Neural cell (in vitro differentiated cells): ENCODE data around the gene CLPX. TPM values are rescaled to one million over a fixed set of nuclear protein-coding genes. Genes with fewer than 3 reads are reported as not detected.

Experiments used
- H2AFZ ChIP-seq: fragments of 200-600, 300-800 bp; sonication (generic), shearing (Covaris generic); 2 replicates; pipeline ENCODE4 v1.6.0; 2014; ENCODE audit warnings: low read depth, mild to moderate bottlenecking, antibody characterized with exemption, low read length, moderate library complexity
- H3F3A ChIP-seq: fragments of 200-600 bp; shearing (Covaris generic); 2 replicates; pipeline ENCODE4 v1.6.1; 2016; ENCODE audit warnings: mild to moderate bottlenecking, moderate library complexity, mixed read lengths, antibody characterized with exemption, low read length; ENCODE audit not compliant: insufficient read depth, poor library complexity, severe bottlenecking
- H3K27ac ChIP-seq: fragments of 200-600, 300-800 bp; sonication (generic), shearing (Covaris generic); 2 replicates; pipeline ENCODE4 v1.5.1; 2014; ENCODE audit warnings: mild to moderate bottlenecking, low read length, moderate library complexity
- H3K27me3 ChIP-seq: fragments of 300-800, 200-600 bp; sonication (generic), shearing (Covaris generic); 2 replicates; pipeline ENCODE4 v1.6.0; 2014; ENCODE audit warnings: mild to moderate bottlenecking, low read depth, low read length, moderate library complexity; ENCODE audit not compliant: insufficient read depth
- H3K36me3 ChIP-seq: fragments of 300-800, 200-600 bp; sonication (generic), shearing (Covaris generic); 2 replicates; pipeline ENCODE4 v1.5.1; 2014; ENCODE audit warnings: mild to moderate bottlenecking, antibody characterized with exemption, low read length, moderate library complexity; ENCODE audit not compliant: insufficient read depth
- H3K4me2 ChIP-seq: fragments of 300-800, 200-600 bp; sonication (generic), shearing (Covaris generic); 2 replicates; pipeline ENCODE4 v1.6.0; 2014; ENCODE audit warnings: mild to moderate bottlenecking, low read length
- H3K4me3 ChIP-seq: fragments of 300-800, 200-600 bp; sonication (generic), shearing (Covaris generic); 2 replicates; pipeline ENCODE4 v1.5.1; 2014; ENCODE audit warnings: mild to moderate bottlenecking, low read length, moderate library complexity
- H3K79me2 ChIP-seq: fragments of 200-600 bp; shearing (Covaris generic); replicated peaks from 2 replicates; pipeline ENCODE4 v1.6.0; 2014; ENCODE audit warnings: mild to moderate bottlenecking, low read length, moderate library complexity; ENCODE audit not compliant: insufficient read depth
- H3K9ac ChIP-seq: fragments of 300-800, 200-600 bp; sonication (generic), shearing (Covaris generic); 2 replicates; pipeline ENCODE4 v1.6.1; 2016; ENCODE audit warnings: mild to moderate bottlenecking, low read length, mixed read lengths
- H3K9me2 ChIP-seq: fragments of 200-600 bp; shearing (Covaris generic); 2 replicates; pipeline ENCODE4 v1.6.1; 2016; ENCODE audit warnings: mild to moderate bottlenecking, low read length, mixed read lengths; ENCODE audit not compliant: insufficient read depth
- H3K9me3 ChIP-seq: fragments of 200-600, 300-800 bp; sonication (generic), shearing (Covaris generic); 2 replicates; pipeline ENCODE4 v1.6.1; 2016; ENCODE audit warnings: mild to moderate bottlenecking, mixed run types, low read length, moderate library complexity, mixed read lengths
- H4K20me1 ChIP-seq: fragments of 200-600 bp; shearing (Covaris generic); 2 replicates; pipeline ENCODE4 v1.6.1; 2016; ENCODE audit warnings: mild to moderate bottlenecking, mixed run types; ENCODE audit not compliant: insufficient read depth
- EP300 ChIP-seq: fragments of 450-650 bp; conservative IDR thresholded peaks from 2 replicates; pipeline ENCODE4 v1.6.1; 2014; ENCODE audit warnings: antibody characterized with exemption, mild to moderate bottlenecking, moderate library complexity; ENCODE audit not compliant: poor library complexity, severe bottlenecking
- EZH2 ChIP-seq: fragments of 200-600, 300-800 bp; shearing (Covaris generic), sonication (generic); IDR thresholded peaks from 2 replicates; pipeline ENCODE4 v1.6.1; 2014; ENCODE audit warnings: antibody characterized with exemption, low read length, borderline replicate concordance, mild to moderate bottlenecking; ENCODE audit not compliant: insufficient read depth, poor library complexity, severe bottlenecking
- MXI1 ChIP-seq: fragments of 450-650 bp; conservative IDR thresholded peaks from 2 replicates; pipeline ENCODE4 v1.6.1; 2014; ENCODE audit warnings: antibody characterized with exemption, mild to moderate bottlenecking; ENCODE audit not compliant: poor library complexity, severe bottlenecking
- POLR2AphosphoS5 ChIP-seq: IDR thresholded peaks from 2 replicates; pipeline ENCODE4 v1.6.1; 2012
- RAD21 ChIP-seq: fragments of 450-650 bp; conservative IDR thresholded peaks from 2 replicates; pipeline ENCODE4 v1.6.1; 2014; ENCODE audit warnings: antibody characterized with exemption, mild to moderate bottlenecking, moderate library complexity
- SMC3 ChIP-seq: fragments of 450-650 bp; conservative IDR thresholded peaks from 2 replicates; pipeline ENCODE4 v1.6.1; 2014; ENCODE audit warnings: antibody characterized with exemption, mild to moderate bottlenecking, moderate library complexity; ENCODE audit not compliant: poor library complexity
- TAF1 ChIP-seq: IDR thresholded peaks from 2 replicates; pipeline ENCODE4 v1.6.1; 2012; ENCODE audit warnings: low read depth
- polyA plus RNA-seq: library from polyadenylated mRNA; depleted of rRNA; stranded (reverse); fragments of >200 nt; gene quantifications from 2 replicates; pipeline ENCODE4 v1.2.3, GENCODE V29; 2014
- TF ChIP-seq, protein P1 (sequence below): IDR thresholded peaks from 2 replicates; pipeline ENCODE4 v1.6.1; 2012; ENCODE audit warnings: borderline replicate concordance
- TF ChIP-seq, protein P2 (sequence below): fragments of 450-650 bp; IDR thresholded peaks from 2 replicates; pipeline ENCODE4 v1.5.1; 2014; ENCODE audit warnings: antibody characterized with exemption, mild to moderate bottlenecking, moderate library complexity; ENCODE audit not compliant: poor library complexity, severe bottlenecking

CLPX gene
- polyA plus RNA-seq, 1 donor from 2014 or later, result 44.9 TPM

DNA sequence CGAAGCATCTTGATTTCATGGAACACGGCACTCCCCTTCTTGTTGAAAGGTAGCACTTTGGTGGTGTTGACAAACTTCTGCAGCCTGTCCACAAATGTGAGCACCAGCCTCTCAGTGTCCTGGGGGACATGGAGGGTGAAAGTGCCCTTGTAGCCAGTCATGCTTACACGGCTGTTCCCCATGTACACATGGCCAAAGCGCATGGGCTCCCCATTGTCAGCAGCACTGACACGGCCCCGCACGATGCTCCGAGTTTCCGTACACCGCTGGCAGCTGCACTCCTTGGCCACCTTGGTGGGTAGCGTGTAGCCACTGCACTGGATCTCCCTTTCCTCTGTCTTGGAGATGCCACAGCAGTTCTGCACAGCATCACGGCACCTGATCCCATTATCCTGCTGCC is 13.4 kb upstream of the CLPX start:
- Histone ChIP-seq H3K4me3 (no peak overlapping the region), H3K9ac (no peak overlapping the region), H3K27me3 (no peaks in the 10 kb centered on the region), H3K9me2 (no peaks in the 10 kb centered on the region), H3K27ac (no peak overlapping the region), H3K36me3 (no peaks in the 10 kb centered on the region), H4K20me1 (no peaks in the 10 kb centered on the region), H3K79me2 (no peaks in the 10 kb centered on the region), H3K4me2 (no peak overlapping the region), H3K9me3 (no peaks in the 10 kb centered on the region), H3F3A (no peaks in the 10 kb centered on the region), H2AFZ (no peak overlapping the region)
- TF ChIP-seq RAD21 (no peak), POLR2AphosphoS5 (no peak), EP300 (no peak), EZH2 (no peak), TAF1 (no peak), SMC3 (no peak), MXI1 (no peak)
- TF ChIP-seq, protein P1, sequence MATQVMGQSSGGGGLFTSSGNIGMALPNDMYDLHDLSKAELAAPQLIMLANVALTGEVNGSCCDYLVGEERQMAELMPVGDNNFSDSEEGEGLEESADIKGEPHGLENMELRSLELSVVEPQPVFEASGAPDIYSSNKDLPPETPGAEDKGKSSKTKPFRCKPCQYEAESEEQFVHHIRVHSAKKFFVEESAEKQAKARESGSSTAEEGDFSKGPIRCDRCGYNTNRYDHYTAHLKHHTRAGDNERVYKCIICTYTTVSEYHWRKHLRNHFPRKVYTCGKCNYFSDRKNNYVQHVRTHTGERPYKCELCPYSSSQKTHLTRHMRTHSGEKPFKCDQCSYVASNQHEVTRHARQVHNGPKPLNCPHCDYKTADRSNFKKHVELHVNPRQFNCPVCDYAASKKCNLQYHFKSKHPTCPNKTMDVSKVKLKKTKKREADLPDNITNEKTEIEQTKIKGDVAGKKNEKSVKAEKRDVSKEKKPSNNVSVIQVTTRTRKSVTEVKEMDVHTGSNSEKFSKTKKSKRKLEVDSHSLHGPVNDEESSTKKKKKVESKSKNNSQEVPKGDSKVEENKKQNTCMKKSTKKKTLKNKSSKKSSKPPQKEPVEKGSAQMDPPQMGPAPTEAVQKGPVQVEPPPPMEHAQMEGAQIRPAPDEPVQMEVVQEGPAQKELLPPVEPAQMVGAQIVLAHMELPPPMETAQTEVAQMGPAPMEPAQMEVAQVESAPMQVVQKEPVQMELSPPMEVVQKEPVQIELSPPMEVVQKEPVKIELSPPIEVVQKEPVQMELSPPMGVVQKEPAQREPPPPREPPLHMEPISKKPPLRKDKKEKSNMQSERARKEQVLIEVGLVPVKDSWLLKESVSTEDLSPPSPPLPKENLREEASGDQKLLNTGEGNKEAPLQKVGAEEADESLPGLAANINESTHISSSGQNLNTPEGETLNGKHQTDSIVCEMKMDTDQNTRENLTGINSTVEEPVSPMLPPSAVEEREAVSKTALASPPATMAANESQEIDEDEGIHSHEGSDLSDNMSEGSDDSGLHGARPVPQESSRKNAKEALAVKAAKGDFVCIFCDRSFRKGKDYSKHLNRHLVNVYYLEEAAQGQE, result no peak
- TF ChIP-seq, protein P2, sequence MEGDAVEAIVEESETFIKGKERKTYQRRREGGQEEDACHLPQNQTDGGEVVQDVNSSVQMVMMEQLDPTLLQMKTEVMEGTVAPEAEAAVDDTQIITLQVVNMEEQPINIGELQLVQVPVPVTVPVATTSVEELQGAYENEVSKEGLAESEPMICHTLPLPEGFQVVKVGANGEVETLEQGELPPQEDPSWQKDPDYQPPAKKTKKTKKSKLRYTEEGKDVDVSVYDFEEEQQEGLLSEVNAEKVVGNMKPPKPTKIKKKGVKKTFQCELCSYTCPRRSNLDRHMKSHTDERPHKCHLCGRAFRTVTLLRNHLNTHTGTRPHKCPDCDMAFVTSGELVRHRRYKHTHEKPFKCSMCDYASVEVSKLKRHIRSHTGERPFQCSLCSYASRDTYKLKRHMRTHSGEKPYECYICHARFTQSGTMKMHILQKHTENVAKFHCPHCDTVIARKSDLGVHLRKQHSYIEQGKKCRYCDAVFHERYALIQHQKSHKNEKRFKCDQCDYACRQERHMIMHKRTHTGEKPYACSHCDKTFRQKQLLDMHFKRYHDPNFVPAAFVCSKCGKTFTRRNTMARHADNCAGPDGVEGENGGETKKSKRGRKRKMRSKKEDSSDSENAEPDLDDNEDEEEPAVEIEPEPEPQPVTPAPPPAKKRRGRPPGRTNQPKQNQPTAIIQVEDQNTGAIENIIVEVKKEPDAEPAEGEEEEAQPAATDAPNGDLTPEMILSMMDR, result no peak

DNA sequence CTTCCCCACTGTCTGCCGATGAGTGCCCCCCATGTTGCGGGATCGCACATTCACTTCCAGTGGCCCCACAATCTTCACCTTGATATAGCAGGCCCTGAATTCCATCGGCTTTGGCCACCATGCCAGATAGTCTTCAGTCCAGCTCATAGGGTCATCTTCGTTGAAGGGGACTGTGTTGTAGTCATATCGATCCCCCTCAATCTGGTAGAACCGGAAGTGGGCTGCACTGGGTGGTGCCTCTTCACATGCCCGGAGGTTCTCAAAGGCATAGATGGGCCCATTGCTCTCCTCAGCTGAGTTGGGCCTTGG is 12.1 kb upstream of the CLPX start:
- Histone ChIP-seq H3K4me2 (no peak overlapping the region), H3K4me3 (no peak overlapping the region), H3K9ac (no peak overlapping the region), H2AFZ (no peak overlapping the region), H3K36me3 (no peaks in the 10 kb centered on the region), H3K27me3 (no peaks in the 10 kb centered on the region), H4K20me1 (no peaks in the 10 kb centered on the region), H3K9me2 (no peaks in the 10 kb centered on the region), H3F3A (no peaks in the 10 kb centered on the region), H3K79me2 (no peaks in the 10 kb centered on the region), H3K9me3 (no peaks in the 10 kb centered on the region), H3K27ac (no peak overlapping the region)
- TF ChIP-seq MXI1 (no peak), POLR2AphosphoS5 (no peak), SMC3 (no peak), EP300 (no peak), RAD21 (no peak), EZH2 (no peak), TAF1 (no peak)
- TF ChIP-seq, protein P2, result no peak
- TF ChIP-seq, protein P1, result no peak
